Esophagus muscularis mucosa (tissue), 4 donors: ENCODE data around the gene SNRNP70. TPM values are rescaled to one million over a fixed set of nuclear protein-coding genes. Genes with fewer than 3 reads are reported as not detected.

Experiments
- DNase-seq: peaks from one replicate; pipeline ENCODE4 v3.0.0-alpha.2; 2017; ENCODE audit errors: extremely low spot score
- H3K27ac ChIP-seq, 4 donors: fragments of 200-600 bp; sonication (generic); replicated peaks in 1 of 4; 1 replicate in 3 of 4; 2 replicates in 1 of 4; pipeline ENCODE4 v1.5.1; 2016 to 2019; ENCODE audit warnings: mild to moderate bottlenecking in 1 of 4
- H3K27me3 ChIP-seq, 4 donors: fragments of 200-600 bp; sonication (generic); one replicate each; pipeline versions ENCODE4 v1.5.1 to v1.6.0; 2016 to 2019
- H3K36me3 ChIP-seq, 4 donors: fragments of 200-600 bp; sonication (generic); one replicate each; pipeline ENCODE4 v1.5.1; 2016 to 2019
- H3K4me1 ChIP-seq, 4 donors: fragments of 200-600 bp; sonication (generic); one replicate each; pipeline ENCODE4 v1.5.1; 2016 to 2019
- H3K4me3 ChIP-seq, 4 donors: fragments of 200-600 bp; sonication (generic); 1 replicate in 2 of 4; 2 replicates in 2 of 4; pipeline ENCODE4 v1.5.1; 2016 to 2019; ENCODE audit warnings: mild to moderate bottlenecking in 4 of 4, moderate library complexity in 1 of 4
- H3K9me3 ChIP-seq, 4 donors: fragments of 200-600 bp; sonication (generic); 1 replicate in 3 of 4; 2 replicates in 1 of 4; pipeline ENCODE4 v1.5.1; 2016 to 2019
- EP300 ChIP-seq: sonication (generic); formaldehyde crosslinking; IDR thresholded peaks from one replicate; pipeline ENCODE4 v1.6.1; 2017; ENCODE audit warnings: antibody characterized with exemption
- POLR2A ChIP-seq: fragments of 450-650 bp; IDR thresholded peaks from one replicate; pipeline ENCODE4 v1.6.1; 2017; ENCODE audit warnings: antibody characterized with exemption, moderate library complexity, mild to moderate bottlenecking, low read depth
- POLR2AphosphoS5 ChIP-seq, 2 donors: sonication (generic); formaldehyde crosslinking; IDR thresholded peaks; one replicate each; pipeline ENCODE4 v1.6.1; 2017; ENCODE audit warnings: antibody characterized with exemption in 2 of 2
- WGBS: methylation state at CpG from one replicate; pipeline ENCODE4 v1.1.5; 2018; 5-methylcytosine and 5-hydroxymethylcytosine counted together
- intact Hi-C: fragments of 100-400 bp; cut with DNase I; formaldehyde crosslinking; loops from one replicate; pipeline ENCODE4 v1.15.1; 2023
- total RNA-seq, 4 donors: library from RNA; depleted of rRNA; stranded (reverse); fragments of >200 nt; gene quantifications; one replicate each; pipeline versions ENCODE4 v1.1.0 to v1.2.1, GENCODE V29; 2016
- TF ChIP-seq, protein P1 (sequence below), 3 experiments: fragments of 200-600 bp in 2 of 3; fragments of 450-650 bp in 1 of 3; sonication (generic) in 2 of 3; IDR thresholded peaks; one replicate each; pipeline ENCODE4 v1.5.1; 2017 to 2019; ENCODE audit warnings: antibody characterized with exemption in 3 of 3, mild to moderate bottlenecking in 2 of 3, moderate library complexity in 1 of 3

SNRNP70 gene
- total RNA-seq, 4 donors from 2014 or later: 101 to 209 (median 145) TPM

DNA sequence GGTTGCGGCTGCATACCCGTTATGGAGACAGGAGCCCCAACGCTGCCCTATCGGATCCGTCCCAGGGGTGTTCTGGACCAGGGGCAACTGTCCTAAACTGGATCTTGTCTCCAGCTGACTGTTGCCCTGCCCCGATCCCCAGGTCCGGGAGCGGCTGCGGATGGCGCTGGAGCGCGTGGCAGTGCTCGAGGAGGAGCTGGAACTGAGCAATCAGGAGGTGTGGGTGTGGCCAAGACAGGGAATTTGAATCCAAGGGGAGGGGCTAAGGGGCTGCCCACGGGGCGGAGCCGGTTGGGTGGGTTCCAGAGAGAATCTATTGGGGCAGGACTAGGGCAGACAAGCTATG is 44.0 kb downstream of the SNRNP70 start:
- no peak for DNase-seq
- intact Hi-C loops: no loop called here

GRCh38 chr19:49130325-49130724 is 45.1 kb downstream of the SNRNP70 start:
- H3K36me3 ChIP-seq: no peaks in the 10 kb centered on the region
- 94% methylated on average over 8 of the region's 24 CpGs for WGBS
- no peaks in the 10 kb centered on the region for H3K27me3 ChIP-seq
- no peak for DNase-seq
- no peak overlapping the region for H3K4me3 ChIP-seq
- intact Hi-C loops: no loop called here
- peaks cover 22 to 43% (median 41%) of the 10 kb centered on the region in 4 donors for H3K4me1 ChIP-seq
- no peaks in the 10 kb centered on the region for H3K9me3 ChIP-seq
- no peak overlapping the region for H3K27ac ChIP-seq
- TF ChIP-seq POLR2AphosphoS5 (IDR thresholded peaks at IDR 0.05): no peak

More for the DNA sequence above, 44.0 kb downstream of the SNRNP70 start:
- Histone ChIP-seq H3K27ac (no peak overlapping the region), H3K4me1 (peaks cover 16 to 39% (median 35%) of the 10 kb centered on the region in 4 donors), H3K4me3 (no peak overlapping the region), H3K9me3 (no peaks in the 10 kb centered on the region), H3K27me3 (no peaks in the 10 kb centered on the region), H3K36me3 (no peaks in the 10 kb centered on the region)
- WGBS: 32% methylated on average over 15 of the region's 16 CpGs
- no peak for TF ChIP-seq POLR2AphosphoS5 (IDR thresholded peaks at IDR 0.05)
- TF ChIP-seq, protein P1, sequence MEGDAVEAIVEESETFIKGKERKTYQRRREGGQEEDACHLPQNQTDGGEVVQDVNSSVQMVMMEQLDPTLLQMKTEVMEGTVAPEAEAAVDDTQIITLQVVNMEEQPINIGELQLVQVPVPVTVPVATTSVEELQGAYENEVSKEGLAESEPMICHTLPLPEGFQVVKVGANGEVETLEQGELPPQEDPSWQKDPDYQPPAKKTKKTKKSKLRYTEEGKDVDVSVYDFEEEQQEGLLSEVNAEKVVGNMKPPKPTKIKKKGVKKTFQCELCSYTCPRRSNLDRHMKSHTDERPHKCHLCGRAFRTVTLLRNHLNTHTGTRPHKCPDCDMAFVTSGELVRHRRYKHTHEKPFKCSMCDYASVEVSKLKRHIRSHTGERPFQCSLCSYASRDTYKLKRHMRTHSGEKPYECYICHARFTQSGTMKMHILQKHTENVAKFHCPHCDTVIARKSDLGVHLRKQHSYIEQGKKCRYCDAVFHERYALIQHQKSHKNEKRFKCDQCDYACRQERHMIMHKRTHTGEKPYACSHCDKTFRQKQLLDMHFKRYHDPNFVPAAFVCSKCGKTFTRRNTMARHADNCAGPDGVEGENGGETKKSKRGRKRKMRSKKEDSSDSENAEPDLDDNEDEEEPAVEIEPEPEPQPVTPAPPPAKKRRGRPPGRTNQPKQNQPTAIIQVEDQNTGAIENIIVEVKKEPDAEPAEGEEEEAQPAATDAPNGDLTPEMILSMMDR (IDR thresholded peaks at IDR 0.05): no peak
- TF ChIP-seq EP300: no peak
- no peak for TF ChIP-seq POLR2A

DNA sequence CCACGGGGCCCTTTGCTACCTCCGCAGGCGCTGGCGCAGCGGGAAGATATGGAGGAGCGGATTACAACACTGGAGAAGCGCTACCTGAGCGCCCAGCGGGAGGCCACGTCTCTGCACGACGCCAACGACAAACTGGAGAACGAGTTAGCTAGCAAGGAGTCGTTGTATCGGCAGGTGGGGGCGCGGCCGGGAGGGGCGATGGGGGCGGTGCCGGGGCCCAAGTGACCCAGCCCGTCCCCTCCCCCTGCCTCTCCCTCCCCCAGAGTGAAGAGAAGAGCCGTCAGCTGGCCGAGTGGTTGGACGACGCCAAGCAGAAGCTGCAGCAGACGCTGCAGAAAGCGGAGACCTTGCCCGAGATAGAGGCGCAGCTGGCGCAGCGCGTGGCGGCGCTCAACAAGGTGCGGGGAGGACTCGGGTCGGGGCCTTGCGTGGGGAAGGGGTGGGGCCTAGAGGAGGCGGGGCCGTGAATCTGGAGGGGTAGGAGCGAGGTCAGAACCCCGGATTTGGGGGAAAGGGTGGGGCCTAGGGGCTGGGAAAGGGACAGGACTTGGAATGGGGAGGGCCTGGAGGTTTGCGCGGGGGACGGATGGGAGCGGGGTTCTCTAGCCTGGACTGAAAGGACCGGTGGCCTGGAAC is 47.8 kb downstream of the SNRNP70 start:
- H3K4me1 ChIP-seq: peaks cover 22 to 50% (median 40%) of the 10 kb centered on the region in 4 donors
- no peaks in the 10 kb centered on the region for H3K9me3 ChIP-seq
- no peaks in the 10 kb centered on the region for H3K27me3 ChIP-seq
- no peaks in the 10 kb centered on the region for H3K36me3 ChIP-seq
- no peak for DNase-seq
- TF ChIP-seq EP300 (no peak), POLR2A (no peak), POLR2AphosphoS5 (IDR thresholded peaks at IDR 0.05) (no peak)
- TF ChIP-seq, protein P1 (IDR thresholded peaks at IDR 0.05): no peak
- H3K4me3 ChIP-seq: peak overlapping the region; percentile 43 to 55 (median 46)
- WGBS: 36% methylated on average over 33 of the region's 49 CpGs
- intact Hi-C loops: no loop called here
- H3K27ac ChIP-seq: peak overlapping the region; percentile 43 to 72 (median 56)

GRCh38 chr19:49133621-49134454 is 48.6 kb downstream of the SNRNP70 start:
- H3K4me3 ChIP-seq: peak overlapping the region; percentile 43 to 55 (median 46)
- DNase-seq: no peak
- intact Hi-C loops: no loop called here
- peaks cover 15 to 43% (median 33%) of the 10 kb centered on the region in 4 donors for H3K4me1 ChIP-seq
- no peaks in the 10 kb centered on the region for H3K36me3 ChIP-seq
- no peaks in the 10 kb centered on the region for H3K27me3 ChIP-seq
- H3K27ac ChIP-seq: peak overlapping the region; percentile 43 to 72 (median 56)
- 37% methylated on average over 33 of the region's 42 CpGs for WGBS
- TF ChIP-seq, protein P1 (IDR thresholded peaks at IDR 0.05): peak in 1 of 3 experiments; percentile 15
- no peak for TF ChIP-seq EP300
- TF ChIP-seq POLR2AphosphoS5 (IDR thresholded peaks at IDR 0.05): peak in 1 of 2 donors; percentile 21
- no peaks in the 10 kb centered on the region for H3K9me3 ChIP-seq

DNA sequence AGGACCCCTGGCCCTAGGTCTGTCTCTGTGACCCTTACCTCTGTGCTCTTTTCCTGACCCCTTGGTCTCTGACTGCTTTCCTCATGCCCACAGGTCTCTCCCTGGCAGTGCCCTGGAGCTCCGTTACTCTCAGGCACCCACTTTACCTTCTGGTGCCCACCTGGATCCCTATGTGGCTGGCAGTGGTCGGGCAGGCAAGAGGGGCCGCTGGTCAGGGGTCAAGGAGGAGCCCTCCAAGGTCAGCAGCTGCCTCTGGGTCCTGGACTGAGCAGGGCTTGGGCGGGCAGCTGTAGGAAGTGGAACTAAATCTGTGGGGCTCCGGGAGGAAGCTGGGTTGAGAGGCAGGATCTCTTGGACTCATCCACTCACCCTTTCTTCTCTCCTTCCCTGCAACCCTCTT is 50.4 kb downstream of the SNRNP70 start:
- WGBS: 89% methylated on average over 5 of the region's 5 CpGs
- Histone ChIP-seq H3K27ac (peak overlapping the region in 3 of 4 donors; percentile 26 to 67 (median 53)), H3K36me3 (no peaks in the 10 kb centered on the region), H3K4me3 (no peak overlapping the region), H3K9me3 (no peaks in the 10 kb centered on the region), H3K27me3 (no peaks in the 10 kb centered on the region), H3K4me1 (peaks cover 14 to 37% (median 26%) of the 10 kb centered on the region in 4 donors)
- intact Hi-C loops: no loop called here
- TF ChIP-seq POLR2AphosphoS5 (IDR thresholded peaks at IDR 0.05) (no peak), POLR2A (no peak)
- DNase-seq: no peak
